Neural progenitor cell (in vitro differentiated cells): ENCODE data around the gene BAIAP3.
"Not testable (repeated sequence)": the region's sequence is repeated elsewhere in the genome, so short reads cannot be mapped to it uniquely, and the experiment has no call there.

Experiments used
- CTCF ChIP-seq: fragments of 200-600 bp; sonication (generic); IDR thresholded peaks from 2 replicates; pipeline ENCODE4 v1.5.1; 2017; ENCODE audit warnings: antibody characterized with exemption, mild to moderate bottlenecking
- EZH2 ChIP-seq: fragments of 200-600 bp; sonication (generic); IDR thresholded peaks from 2 replicates; pipeline ENCODE4 v1.6.1; 2017; ENCODE audit warnings: antibody characterized with exemption, mild to moderate bottlenecking, moderate library complexity
- EZH2phosphoT487 ChIP-seq: fragments of 200-600 bp; sonication (generic); IDR thresholded peaks from 2 replicates; pipeline ENCODE4 v1.6.1; 2017; ENCODE audit warnings: antibody characterized with exemption

GRCh38 chr16:1292808-1293207 lies 40.6 kb upstream of the BAIAP3 start:
- not testable (repeated sequence) for TF ChIP-seq CTCF, EZH2, EZH2phosphoT487
